Neural cell (in vitro differentiated cells): ENCODE measurements around the gene EXOC4.

Experiments
- CTCF ChIP-seq: fragments of 450-650 bp; IDR thresholded peaks from 2 replicates; pipeline ENCODE4 v1.5.1; 2014; ENCODE audit warnings: antibody characterized with exemption, mild to moderate bottlenecking, moderate library complexity; ENCODE audit not compliant: poor library complexity, severe bottlenecking
- EP300 ChIP-seq: fragments of 450-650 bp; conservative IDR thresholded peaks from 2 replicates; pipeline ENCODE4 v1.6.1; 2014; ENCODE audit warnings: antibody characterized with exemption, mild to moderate bottlenecking, moderate library complexity; ENCODE audit not compliant: poor library complexity, severe bottlenecking
- EZH2 ChIP-seq: fragments of 200-600, 300-800 bp; shearing (Covaris generic), sonication (generic); IDR thresholded peaks from 2 replicates; pipeline ENCODE4 v1.6.1; 2014; ENCODE audit warnings: antibody characterized with exemption, low read length, borderline replicate concordance, mild to moderate bottlenecking; ENCODE audit not compliant: insufficient read depth, poor library complexity, severe bottlenecking
- MXI1 ChIP-seq: fragments of 450-650 bp; conservative IDR thresholded peaks from 2 replicates; pipeline ENCODE4 v1.6.1; 2014; ENCODE audit warnings: antibody characterized with exemption, mild to moderate bottlenecking; ENCODE audit not compliant: poor library complexity, severe bottlenecking
- REST ChIP-seq: IDR thresholded peaks from 2 replicates; pipeline ENCODE4 v1.6.1; 2012; ENCODE audit warnings: borderline replicate concordance
- TAF1 ChIP-seq: IDR thresholded peaks from 2 replicates; pipeline ENCODE4 v1.6.1; 2012; ENCODE audit warnings: low read depth

GRCh38 chr7:133934262-133934976, 681.5 kb downstream of the EXOC4 start:
- TF ChIP-seq REST (peak; percentile 86), EP300 (peak; percentile 97), CTCF (no peak), EZH2 (no peak), TAF1 (no peak), MXI1 (no peak)
